ENCODE data around the gene MARCHF2.
A peak's percentile ranks its signal among the peaks of the same experiment; 100 is the strongest.

Gene MARCHF2

DNA sequence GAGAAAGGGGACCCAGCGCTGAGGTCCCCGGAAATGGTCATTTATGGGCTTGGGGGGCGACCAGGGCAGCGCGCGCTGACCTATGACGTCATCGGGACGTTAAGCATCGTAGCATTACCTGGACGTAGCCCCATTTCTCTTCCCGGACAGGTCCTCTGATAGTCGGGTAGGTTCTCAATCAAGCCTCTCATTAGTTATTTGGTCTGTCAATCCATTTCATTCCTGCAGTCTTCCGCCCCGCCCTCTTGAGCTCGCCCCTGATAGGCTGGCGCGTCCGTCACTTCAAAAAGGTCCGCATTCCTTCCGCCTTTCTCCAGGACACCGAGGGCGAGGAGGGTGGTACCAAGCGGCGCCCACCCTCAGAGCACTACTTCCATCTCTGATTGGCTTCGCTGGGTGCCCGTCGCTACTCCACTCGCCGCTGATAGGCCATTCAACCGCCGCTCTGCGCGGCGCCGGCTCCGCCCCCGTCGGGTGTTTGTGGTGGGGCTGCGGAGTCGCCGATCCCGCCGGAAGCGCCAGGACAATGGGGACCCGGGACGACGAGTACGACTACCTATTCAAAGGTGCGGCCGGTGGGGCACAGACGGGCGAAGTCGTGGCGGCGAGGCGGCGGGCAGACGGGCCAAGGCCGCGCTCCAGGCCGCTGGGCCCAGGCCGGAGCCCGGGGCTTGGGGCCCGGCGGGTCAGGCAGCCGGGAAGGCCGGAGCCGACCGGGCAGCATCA is 23.1 kb upstream of the MARCHF2 start, which contains the start of gene RAB11B (continued):
- TF ChIP-seq, protein P1, sequence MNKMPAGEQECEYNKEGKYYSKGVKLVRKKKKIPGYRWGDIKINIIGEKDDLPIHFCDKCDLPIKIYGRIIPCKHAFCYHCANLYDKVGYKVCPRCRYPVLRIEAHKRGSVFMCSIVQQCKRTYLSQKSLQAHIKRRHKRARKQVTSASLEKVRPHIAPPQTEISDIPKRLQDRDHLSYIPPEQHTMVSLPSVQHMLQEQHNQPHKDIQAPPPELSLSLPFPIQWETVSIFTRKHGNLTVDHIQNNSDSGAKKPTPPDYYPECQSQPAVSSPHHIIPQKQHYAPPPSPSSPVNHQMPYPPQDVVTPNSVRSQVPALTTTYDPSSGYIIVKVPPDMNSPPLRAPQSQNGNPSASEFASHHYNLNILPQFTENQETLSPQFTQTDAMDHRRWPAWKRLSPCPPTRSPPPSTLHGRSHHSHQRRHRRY (tag by site-specific recombination; IDR thresholded peaks at IDR 0.05), result no peak
- TF ChIP-seq ZNF600 (tag by site-specific recombination; IDR thresholded peaks at IDR 0.05) (no peak), MYNN (tag by site-specific recombination; IDR thresholded peaks at IDR 0.05; ENCODE audit: borderline replicate concordance) (no peak), ZNF221 (tag by site-specific recombination; IDR thresholded peaks at IDR 0.05; ENCODE audit: borderline replicate concordance) (no peak), ZNF391 (tag by site-specific recombination; IDR thresholded peaks at IDR 0.05; ENCODE audit: borderline replicate concordance, low read depth) (peak; percentile 74; the same call in 1 of the 2 replicates), ZNF76 (tag by site-specific recombination; IDR thresholded peaks at IDR 0.05; ENCODE audit: borderline replicate concordance, low read depth) (peak; percentile 79; the same call in 1 of the 2 replicates), ZNF112 (tag by site-specific recombination; IDR thresholded peaks at IDR 0.05) (no peak), KLF7 (tag by site-specific recombination; IDR thresholded peaks at IDR 0.05; ENCODE audit: borderline replicate concordance) (no peak), ZNF654 (tag by site-specific recombination; IDR thresholded peaks at IDR 0.05; ENCODE audit: low read depth) (no peak), YY2 (tag by site-specific recombination; IDR thresholded peaks at IDR 0.05) (no peak), ZNF747 (tag by site-specific recombination; IDR thresholded peaks at IDR 0.05) (no peak), ZNF184 (tag by site-specific recombination; IDR thresholded peaks at IDR 0.05) (0 out of 2 replicates have a peak, but pooled peaks have one; percentile 63), ZNF214 (tag by site-specific recombination; IDR thresholded peaks at IDR 0.05; ENCODE audit: borderline replicate concordance) (no peak), ZNF426 (tag by site-specific recombination; IDR thresholded peaks at IDR 0.05) (no peak), KLF9 (tag by site-specific recombination; IDR thresholded peaks at IDR 0.05; ENCODE audit: low read depth) (peak; percentile 55; the same call in 1 of the 2 replicates), ZNF514 (tag by site-specific recombination; IDR thresholded peaks at IDR 0.05) (no peak), ZNF19 (tag by site-specific recombination; IDR thresholded peaks at IDR 0.05; ENCODE audit: low read depth) (no peak), GLI2 (tag by site-specific recombination; IDR thresholded peaks at IDR 0.05; ENCODE audit: borderline replicate concordance, low read depth) (no peak), ZNF174 (tag by site-specific recombination; IDR thresholded peaks at IDR 0.05) (no peak), ZXDB (tag by site-specific recombination; IDR thresholded peaks at IDR 0.05) (peak; percentile 96), ZNF560 (tag by site-specific recombination; IDR thresholded peaks at IDR 0.05; ENCODE audit: borderline replicate concordance) (no peak), ZBTB20 (tag by site-specific recombination; IDR thresholded peaks at IDR 0.05) (peak; percentile 51; the same call in 1 of the 2 replicates), ZBTB48 (tag by site-specific recombination; IDR thresholded peaks at IDR 0.05) (no peak), ZNF518A (tag by site-specific recombination; conservative IDR thresholded peaks at IDR 0.05; ENCODE audit: low read depth) (peak; percentile 57), SETDB1 (IDR thresholded peaks at IDR 0.05; ENCODE audit: insufficient read length, low read length) (no peak), ZNF837 (tag by site-specific recombination; IDR thresholded peaks at IDR 0.05) (no peak), ZNF777 (tag by site-specific recombination; IDR thresholded peaks at IDR 0.05; ENCODE audit: borderline replicate concordance) (no peak), SCRT1 (tag by site-specific recombination; IDR thresholded peaks at IDR 0.05; ENCODE audit: borderline replicate concordance) (no peak), HIC1 (tag by site-specific recombination; IDR thresholded peaks at IDR 0.05) (no peak)
- TF ChIP-seq, protein P2, sequence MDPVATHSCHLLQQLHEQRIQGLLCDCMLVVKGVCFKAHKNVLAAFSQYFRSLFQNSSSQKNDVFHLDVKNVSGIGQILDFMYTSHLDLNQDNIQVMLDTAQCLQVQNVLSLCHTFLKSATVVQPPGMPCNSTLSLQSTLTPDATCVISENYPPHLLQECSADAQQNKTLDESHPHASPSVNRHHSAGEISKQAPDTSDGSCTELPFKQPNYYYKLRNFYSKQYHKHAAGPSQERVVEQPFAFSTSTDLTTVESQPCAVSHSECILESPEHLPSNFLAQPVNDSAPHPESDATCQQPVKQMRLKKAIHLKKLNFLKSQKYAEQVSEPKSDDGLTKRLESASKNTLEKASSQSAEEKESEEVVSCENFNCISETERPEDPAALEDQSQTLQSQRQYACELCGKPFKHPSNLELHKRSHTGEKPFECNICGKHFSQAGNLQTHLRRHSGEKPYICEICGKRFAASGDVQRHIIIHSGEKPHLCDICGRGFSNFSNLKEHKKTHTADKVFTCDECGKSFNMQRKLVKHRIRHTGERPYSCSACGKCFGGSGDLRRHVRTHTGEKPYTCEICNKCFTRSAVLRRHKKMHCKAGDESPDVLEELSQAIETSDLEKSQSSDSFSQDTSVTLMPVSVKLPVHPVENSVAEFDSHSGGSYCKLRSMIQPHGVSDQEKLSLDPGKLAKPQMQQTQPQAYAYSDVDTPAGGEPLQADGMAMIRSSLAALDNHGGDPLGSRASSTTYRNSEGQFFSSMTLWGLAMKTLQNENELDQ (tag by site-specific recombination; IDR thresholded peaks at IDR 0.05; ENCODE audit: low read depth), result no peak
